Right hindlimb (tissue), 1 donor: ENCODE measurements around the gene RNF149.
"Not testable (repeated sequence)": the region's sequence is repeated elsewhere in the genome, so short reads cannot be mapped to it uniquely, and the experiment has no call there.

ENCODE experiments used
- DNase-seq: peaks from one replicate; pipeline ENCODE4 v3.0.0-alpha.2; 2018

Gene RNF149

DNA sequence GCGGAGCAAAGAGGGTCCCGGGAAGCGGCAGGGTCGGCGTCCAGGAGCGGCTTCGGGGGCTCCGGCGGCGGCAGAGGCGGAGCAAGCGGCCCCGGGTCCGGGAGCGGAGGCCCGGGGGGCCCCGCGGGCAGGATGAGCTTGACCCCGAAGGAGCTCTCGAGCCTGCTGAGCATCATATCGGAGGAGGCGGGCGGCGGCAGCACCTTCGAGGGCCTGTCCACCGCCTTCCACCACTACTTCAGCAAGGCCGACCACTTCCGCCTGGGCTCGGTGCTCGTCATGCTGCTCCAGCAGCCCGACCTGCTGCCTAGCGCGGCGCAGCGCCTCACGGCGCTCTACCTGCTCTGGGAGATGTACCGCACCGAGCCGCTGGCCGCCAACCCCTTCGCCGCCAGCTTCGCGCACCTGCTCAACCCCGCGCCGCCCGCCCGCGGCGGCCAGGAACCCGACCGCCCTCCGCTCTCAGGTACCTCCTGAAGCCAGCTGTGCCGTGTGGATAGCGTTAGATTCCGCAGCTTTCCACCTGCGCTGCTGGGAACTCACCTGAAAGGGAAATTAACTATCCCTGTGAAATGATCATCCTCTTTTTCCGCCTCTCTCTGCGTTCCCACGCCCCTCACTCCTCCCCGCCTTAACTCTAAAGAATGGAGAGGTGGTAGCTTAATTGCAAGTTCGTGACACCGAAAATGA, 55.3 kb downstream of the RNF149 start:
- DNase-seq: no peak

- peak; percentile 99 for DNase-seq
These were observed 56.0 kb downstream of the RNF149 start, which contains the start of gene CNOT11 for GRCh38 chr2:101252408-101253012. TSS of gene CNOT11 (plus strand) at chr2:101252886. CDS start at chr2:101252965, 79 bp downstream.

DNA sequence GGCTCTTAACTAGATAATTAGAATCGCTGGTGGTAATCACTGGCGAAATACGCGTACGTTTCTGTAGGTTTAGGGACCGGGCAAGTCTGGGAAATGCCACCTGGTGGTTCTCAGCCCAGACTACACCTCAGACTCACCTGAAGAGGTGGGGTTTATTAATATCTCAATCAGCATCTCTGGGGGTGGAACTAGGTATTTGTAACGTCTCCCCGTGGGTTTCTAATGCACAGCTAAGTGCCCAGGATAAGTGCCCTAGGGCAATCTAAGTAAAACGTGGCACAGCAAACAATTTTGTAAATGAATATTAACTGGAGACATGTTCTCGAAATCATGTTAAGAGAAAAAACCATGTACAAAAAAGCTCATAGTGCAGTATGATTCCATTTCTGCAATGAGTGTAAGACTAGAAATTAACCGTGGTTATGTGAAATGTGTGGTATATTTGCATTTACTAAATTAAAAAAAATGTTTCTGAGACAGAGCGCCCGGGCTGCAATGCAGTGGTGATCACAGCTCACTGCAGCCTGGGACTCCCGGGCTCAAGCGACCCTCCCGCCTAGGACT, 56.6 kb downstream of the RNF149 start:
- DNase-seq: no peak

GRCh38 chr2:101251246-101251781, 57.2 kb downstream of the RNF149 start:
- not testable (repeated sequence) for DNase-seq

DNA sequence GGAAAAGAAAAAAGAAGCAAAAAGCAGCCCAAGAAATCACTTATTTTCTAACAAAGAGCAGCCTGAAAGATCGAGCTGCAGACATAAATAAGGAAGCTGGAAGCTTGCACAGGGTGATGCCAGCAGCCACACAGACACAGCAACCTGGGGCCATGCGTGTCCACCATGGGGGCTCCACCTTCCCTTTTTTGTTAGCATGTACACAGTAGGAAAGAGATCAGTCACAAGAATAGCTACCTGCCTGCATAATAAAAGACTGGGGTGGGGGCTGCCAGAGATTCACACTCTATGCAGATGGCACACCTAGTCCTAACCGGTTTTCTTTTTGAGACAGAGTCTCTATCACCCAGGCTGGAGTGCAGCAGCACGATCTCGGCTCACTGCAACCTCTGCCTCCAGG, 58.7 kb downstream of the RNF149 start:
- DNase-seq: no peak

- DNase-seq: not testable (repeated sequence)
These were observed 59.7 kb downstream of the RNF149 start for GRCh38 chr2:101248756-101249155.

DNA sequence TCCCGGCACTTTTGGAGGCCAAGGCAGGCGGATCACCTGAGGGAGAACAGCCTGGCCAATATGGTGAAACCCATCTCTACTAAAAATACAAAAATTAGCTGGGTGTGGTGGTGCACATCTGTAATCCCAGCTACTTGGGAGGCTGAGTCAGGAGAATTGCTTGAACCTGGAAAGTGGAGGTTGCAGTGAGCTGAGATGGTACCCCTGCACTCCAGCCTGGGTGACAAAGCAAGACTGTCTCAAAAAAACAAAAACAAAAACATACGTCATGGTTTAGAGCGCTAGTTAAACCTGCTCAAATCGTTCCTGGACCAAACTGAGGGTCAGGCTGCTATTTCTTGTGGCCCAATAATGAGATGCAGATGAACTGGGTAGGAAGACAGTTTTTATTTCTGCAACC, 63.0 kb downstream of the RNF149 start:
- DNase-seq: not testable (repeated sequence)

DNA sequence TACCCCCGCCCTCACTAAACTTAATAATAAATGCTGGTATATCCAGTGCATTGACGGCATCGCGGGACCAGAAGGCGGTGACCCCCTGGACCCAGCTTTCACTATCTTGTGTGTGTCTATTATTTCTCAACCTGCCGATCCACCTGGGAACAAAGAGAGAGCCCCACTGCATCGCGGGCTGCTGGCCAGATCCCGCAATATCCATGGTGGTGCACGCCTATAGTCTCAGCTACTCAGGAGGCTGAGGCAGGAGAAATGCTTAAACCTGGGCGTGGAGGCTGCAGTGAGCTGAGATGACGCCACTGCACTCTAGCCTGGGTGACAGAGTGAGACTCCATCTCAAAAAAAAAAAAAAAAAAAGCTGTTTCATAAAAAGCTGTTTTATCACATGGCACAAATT, 63.6 kb downstream of the RNF149 start:
- DNase-seq: not testable (repeated sequence)

- not testable (repeated sequence) for DNase-seq
These were observed 64.1 kb downstream of the RNF149 start for GRCh38 chr2:101244373-101244772.

DNA sequence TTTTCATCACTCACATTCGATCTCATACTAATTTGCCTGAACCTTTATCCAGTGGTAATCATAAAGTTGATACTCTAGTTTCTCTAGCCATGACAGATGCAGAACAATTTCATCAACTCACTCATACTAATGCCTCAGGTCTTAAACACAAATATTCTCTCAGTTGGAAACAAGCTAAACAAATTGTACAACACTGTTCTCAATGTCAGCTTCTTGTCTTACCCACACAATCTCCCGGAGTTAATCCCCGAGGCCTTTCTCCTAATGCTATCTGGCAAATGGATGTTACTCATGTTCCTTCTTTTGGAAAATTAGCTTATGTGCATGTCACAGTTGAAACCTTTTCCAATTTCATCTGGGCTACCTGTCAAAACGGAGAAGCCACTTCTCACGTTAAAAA, 67.3 kb downstream of the RNF149 start:
- DNase-seq: no peak

GRCh38 chr2:101240694-101241093, 67.8 kb downstream of the RNF149 start:
- DNase-seq: not testable (repeated sequence)

DNA sequence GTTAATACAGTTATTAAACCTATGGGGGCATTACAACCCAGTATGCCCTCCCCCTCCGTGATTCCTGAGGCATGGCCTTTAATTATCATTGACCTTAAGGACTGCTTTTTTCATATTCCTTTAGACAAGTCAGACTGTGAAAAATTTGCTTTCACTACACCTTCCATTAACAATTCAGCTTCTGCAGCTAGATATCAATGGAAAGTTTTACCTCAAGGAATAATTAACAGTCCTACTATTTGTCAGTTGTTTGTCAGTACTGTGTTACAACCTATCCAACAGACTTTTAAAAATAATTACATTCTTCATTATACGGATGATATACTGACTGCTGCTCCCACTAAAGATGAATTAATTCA, 68.8 kb downstream of the RNF149 start:
- DNase-seq: not testable (repeated sequence)

DNA sequence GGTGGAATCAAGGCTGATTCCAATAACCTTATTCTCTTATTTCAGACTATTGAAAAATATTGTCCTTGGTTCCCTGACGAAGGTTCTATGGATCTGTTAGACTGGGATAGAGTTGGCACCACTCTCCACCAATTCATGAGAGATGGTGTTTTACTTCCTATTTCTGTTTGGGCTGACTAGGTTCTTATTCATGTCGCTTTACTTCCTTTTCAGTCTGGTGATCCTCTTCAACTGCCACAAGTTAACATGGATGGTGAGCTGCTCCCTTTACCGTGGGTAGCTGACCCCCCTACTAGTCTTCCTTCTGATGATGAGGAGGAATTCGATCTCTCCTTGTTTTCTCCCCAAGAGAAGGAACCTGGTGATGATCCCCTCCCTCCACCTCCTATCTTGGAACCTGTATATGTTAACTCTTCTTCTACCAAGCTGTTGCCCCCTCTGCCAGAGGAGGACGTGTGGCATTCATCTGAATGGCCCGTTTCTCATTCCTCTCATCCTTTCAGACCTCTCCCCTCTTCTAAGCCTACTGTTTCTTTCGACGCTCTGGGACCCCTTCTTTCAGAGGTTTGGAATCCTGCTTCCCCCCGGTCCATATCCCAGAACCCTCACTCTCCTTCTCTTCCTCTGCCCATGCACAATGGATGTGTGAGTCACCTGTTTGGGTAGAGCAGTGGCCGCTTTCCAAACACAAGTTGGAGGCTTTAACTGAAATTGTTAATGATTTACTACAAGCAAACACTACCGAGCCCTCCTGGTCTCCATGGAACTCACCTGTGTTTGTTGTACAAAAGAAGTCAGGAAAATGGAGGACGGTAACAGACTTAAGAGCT, 69.4 kb downstream of the RNF149 start:
- no peak for DNase-seq

- not testable (repeated sequence) for DNase-seq
These were observed 70.6 kb downstream of the RNF149 start for GRCh38 chr2:101237944-101238343.

DNA sequence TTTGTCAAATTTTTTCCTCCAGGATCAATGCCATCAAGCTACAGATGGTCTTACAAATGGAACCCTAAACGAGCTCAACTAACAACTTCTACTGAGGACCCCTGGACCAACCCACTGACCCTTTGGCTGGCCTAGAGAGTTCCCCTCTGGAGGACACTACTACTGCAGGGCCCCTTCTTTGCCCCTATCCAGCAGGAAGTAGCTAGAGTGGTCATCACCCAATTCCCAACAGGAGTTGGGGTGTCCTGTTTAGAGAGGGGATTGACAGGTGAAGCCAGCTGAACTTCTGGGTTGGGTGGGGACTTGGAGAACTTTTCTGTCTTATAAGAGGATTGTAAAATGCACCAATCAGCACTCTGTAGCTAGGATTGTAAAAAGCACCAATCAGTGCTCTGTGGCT, 72.5 kb downstream of the RNF149 start:
- DNase-seq: not testable (repeated sequence)

DNA sequence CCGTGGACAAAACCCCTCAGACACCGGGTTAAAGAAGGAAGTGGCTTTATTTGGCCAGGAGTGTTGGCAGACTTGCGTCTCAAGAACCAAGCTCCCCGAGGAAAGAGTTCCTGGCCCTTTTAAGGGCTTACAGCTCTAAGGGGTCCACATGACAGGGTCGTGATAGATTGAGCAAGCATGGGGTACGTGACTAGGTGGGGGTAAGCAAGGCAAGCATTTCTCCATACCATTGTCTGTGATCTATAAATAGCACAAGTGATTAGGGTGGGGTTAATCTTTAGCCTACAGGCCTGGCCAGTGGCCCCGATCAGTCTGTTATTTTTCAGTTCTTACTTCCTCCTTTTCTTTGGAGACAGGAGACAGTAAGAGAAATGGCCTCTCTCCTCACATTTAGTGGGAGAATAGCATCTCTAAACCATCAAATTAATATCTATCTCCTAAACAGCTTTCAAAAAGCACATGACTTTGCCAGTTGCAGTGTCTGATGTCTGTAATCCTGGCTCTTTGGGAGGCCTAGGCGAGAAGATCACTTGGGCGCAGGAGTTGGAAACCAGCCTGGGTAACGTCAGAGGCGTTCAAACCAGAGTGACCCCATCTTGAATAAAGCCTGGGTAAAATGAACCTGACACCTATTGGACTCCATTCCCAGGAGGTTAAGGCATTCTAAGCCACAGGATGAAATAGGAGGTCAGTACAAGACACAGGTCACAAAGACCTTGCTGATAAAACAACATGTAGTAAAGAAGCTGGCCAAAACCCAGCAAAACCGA, 74.1 kb downstream of the RNF149 start:
- DNase-seq: no peak

- no peak for DNase-seq
These were observed 75.7 kb downstream of the RNF149 start for GRCh38 chr2:101232770-101233169.

- DNase-seq: no peak
These were observed 76.4 kb downstream of the RNF149 start for GRCh38 chr2:101231937-101232730.

DNA sequence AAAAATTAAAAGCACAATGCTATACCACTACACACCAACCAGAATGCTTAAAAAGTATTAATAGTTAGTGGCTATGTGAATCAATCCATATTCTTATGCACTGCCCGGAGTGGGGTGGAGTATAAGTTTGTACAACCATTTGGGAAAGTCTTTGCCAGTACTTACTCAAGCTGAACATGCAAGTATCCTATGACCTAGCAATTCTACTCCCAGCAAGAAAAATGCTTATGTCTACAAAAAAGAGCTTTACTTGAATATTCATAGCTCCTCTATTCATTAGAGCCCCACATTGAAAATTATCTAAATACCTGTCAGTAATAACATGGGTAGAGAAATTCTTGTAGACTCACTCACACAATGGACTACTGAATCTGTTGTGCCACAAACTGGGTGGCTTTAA, 77.3 kb downstream of the RNF149 start:
- no peak for DNase-seq

DNA sequence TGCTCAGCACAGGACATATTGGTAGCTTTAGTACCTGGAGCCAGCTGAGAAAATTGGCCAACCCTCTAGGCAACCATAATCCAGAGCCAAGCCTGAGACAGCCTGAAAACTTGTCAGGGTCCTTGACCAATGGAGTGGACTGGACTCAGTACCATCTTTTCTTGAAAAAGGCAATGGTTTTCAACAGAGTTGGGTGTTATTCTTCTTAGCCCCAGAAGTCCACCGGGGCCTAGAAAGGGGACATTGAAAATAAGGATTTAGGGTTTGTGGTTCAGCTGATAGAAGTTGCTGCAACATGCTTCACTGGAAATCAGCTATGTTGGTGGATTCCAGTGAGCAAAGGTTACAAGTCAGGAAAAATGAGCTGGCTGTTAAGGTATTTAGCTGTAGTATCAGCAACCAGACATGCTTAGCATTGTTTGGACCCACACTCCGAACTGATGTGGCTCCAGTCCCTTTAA, 77.9 kb downstream of the RNF149 start:
- no peak for DNase-seq
